ENCODE measurements around the gene COL20A1.
A peak's percentile ranks its signal among the peaks of the same experiment; 100 is the strongest.

COL20A1 gene

DNA sequence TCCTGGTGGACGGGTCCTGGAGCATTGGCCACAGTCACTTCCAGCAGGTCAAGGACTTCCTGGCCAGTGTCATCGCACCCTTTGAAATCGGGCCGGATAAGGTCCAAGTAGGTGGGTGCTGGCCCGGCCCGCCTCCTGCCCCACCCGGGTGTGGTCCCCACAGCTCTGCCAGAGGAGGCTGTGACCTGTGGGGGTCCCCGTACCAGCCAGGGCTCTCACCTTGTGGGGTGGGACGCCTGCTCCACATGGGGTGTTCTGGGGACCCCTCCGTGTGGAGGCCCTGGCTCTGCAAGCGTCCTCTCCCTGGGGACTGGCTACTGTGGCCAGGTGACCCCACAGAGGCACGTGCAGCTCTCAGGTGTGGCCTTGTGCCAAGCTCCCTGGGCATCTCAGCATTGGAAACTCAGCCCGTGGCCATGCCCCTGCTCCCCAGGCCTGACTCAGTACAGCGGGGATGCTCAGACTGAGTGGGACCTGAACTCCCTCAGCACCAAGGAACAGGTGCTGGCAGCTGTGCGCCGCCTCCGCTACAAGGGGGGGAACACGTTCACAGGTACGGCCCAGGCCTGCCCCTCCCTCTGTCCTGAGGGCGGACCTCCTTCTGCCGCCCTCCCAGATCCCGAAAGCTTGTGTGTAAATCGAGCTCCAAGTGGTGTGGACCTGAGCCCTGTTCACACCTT is 14.7 kb downstream of the COL20A1 start:
- no peak for TF ChIP-seq ZFX (IDR thresholded peaks at IDR 0.05)
- TF ChIP-seq, protein P1, sequence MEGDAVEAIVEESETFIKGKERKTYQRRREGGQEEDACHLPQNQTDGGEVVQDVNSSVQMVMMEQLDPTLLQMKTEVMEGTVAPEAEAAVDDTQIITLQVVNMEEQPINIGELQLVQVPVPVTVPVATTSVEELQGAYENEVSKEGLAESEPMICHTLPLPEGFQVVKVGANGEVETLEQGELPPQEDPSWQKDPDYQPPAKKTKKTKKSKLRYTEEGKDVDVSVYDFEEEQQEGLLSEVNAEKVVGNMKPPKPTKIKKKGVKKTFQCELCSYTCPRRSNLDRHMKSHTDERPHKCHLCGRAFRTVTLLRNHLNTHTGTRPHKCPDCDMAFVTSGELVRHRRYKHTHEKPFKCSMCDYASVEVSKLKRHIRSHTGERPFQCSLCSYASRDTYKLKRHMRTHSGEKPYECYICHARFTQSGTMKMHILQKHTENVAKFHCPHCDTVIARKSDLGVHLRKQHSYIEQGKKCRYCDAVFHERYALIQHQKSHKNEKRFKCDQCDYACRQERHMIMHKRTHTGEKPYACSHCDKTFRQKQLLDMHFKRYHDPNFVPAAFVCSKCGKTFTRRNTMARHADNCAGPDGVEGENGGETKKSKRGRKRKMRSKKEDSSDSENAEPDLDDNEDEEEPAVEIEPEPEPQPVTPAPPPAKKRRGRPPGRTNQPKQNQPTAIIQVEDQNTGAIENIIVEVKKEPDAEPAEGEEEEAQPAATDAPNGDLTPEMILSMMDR (conservative IDR thresholded peaks at IDR 0.05): no peak
- H3K27ac ChIP-seq: no peak overlapping the region

- TF ChIP-seq, protein P1 (conservative IDR thresholded peaks at IDR 0.05): no peak
- TF ChIP-seq ZFX (IDR thresholded peaks at IDR 0.05): no peak
- H3K27ac ChIP-seq: no peak overlapping the region
Measured at GRCh38 chr20:63308218-63308911, 15.4 kb downstream of the COL20A1 start.

DNA sequence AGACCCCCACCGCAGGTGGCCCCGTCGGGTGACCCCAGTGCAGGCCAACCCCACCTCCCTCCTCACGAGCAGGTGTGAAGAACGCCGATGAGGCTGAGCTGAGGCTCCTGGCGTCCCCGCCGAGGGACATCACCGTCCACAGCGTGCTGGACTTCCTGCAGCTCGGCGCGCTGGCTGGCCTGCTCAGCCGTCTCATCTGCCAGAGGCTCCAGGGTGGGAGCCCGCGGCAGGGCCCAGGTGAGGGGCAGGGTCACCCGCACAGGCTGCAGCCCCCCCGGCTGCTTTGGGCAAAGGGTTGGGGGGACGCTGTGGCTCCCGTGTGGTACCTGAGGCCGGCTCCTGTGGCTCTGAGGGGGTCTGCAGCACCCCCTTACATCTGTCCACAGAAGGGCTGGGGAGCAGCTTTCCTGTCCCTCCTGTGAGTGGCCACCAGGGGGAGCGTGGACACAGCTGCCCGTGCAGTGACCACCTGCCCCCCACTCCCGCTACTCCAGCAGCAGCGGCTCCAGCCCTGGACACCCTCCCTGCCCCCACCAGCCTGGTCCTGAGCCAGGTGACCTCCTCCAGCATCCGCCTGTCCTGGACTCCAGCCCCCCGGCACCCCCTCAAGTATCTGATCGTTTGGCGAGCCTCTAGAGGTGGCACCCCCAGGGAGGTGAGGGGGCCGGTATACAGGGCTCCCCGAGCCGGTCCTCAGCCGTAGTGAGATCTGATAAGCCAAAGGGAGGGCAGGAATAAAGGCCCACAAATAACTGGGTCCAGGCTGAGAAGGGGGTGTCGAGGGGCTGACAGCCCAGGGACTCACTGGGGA is 16.5 kb downstream of the COL20A1 start:
- H3K27ac ChIP-seq: no peak overlapping the region
- TF ChIP-seq, protein P1 (conservative IDR thresholded peaks at IDR 0.05): peak; percentile 91
- TF ChIP-seq ZFX (IDR thresholded peaks at IDR 0.05): no peak

DNA sequence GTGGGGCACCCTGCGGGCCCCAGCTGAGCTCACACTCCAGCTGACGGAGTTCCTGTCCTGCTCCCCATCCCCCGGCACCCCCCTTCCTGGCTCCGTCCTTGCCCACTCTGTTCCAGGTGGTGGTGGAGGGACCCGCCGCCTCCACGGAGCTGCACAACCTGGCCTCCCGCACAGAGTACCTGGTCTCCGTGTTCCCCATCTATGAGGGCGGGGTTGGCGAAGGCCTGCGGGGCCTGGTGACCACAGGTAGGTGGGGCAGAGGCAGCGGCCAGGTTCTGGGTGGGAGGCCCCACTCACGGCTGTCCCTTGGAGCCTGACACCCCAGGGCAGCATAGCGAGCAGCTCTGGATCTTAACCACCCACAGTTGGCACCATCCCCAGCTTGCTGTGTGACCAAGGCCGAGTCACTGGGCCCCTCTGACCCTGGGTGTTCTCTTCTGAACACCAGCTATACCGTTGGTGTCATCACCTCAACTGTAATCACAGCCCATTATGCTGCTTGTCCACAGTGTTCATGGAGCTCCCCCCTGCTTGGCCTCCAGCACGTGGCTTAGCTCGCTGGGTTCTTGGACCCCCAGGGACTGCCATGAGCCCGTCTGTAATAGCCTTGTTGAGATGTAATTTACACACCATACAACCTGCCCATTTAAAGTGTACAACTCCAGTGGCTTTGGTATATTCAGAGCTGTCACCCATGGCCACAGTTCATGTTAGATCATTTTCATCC is 17.4 kb downstream of the COL20A1 start:
- no peak overlapping the region for H3K27ac ChIP-seq
- TF ChIP-seq, protein P1 (conservative IDR thresholded peaks at IDR 0.05): no peak
- TF ChIP-seq ZFX (IDR thresholded peaks at IDR 0.05): no peak

GRCh38 chr20:63311186-63311832 is 18.3 kb downstream of the COL20A1 start:
- TF ChIP-seq, protein P1 (conservative IDR thresholded peaks at IDR 0.05): no peak
- no peak for TF ChIP-seq ZFX (IDR thresholded peaks at IDR 0.05)
- no peak overlapping the region for H3K27ac ChIP-seq

GRCh38 chr20:63311833-63312243 is 18.9 kb downstream of the COL20A1 start:
- TF ChIP-seq, protein P1 (conservative IDR thresholded peaks at IDR 0.05): no peak
- TF ChIP-seq ZFX (IDR thresholded peaks at IDR 0.05): no peak
- no peak overlapping the region for H3K27ac ChIP-seq
